Middle frontal gyrus (tissue), 1 donor: ENCODE data around the gene APOLD1.
"Not testable (repeated sequence)": the region's sequence is repeated elsewhere in the genome, so short reads cannot be mapped to it uniquely, and the experiment has no call there.

ENCODE experiments used
- DNase-seq: peaks from one replicate; pipeline ENCODE4 v3.0.0-alpha.2; 2015; ENCODE audit warnings: low spot score; ENCODE audit errors: extremely low spot score

The APOLD1 gene

GRCh38 chr12:12807970-12808702 is 22.7 kb downstream of the APOLD1 start:
- DNase-seq = no peak

- no peak for DNase-seq
Measured at GRCh38 chr12:12810553-12811021, 25.1 kb downstream of the APOLD1 start.

- no peak for DNase-seq
Measured at GRCh38 chr12:12811343-12811742, 25.9 kb downstream of the APOLD1 start.

- DNase-seq = no peak
Measured at GRCh38 chr12:12812174-12812573, 26.7 kb downstream of the APOLD1 start.

GRCh38 chr12:12812618-12813119 is 27.2 kb downstream of the APOLD1 start:
- DNase-seq = no peak

- peak; percentile 81 for DNase-seq
Measured at GRCh38 chr12:12813120-12814101, 28.0 kb downstream of the APOLD1 start, which contains the start of gene DDX47. Gene DDX47, plus strand, starts transcription at chr12:12813346. Its CDS starts 22 bp downstream, at chr12:12813368.

GRCh38 chr12:12817616-12818015 is 32.2 kb downstream of the APOLD1 start:
- no peak for DNase-seq

- DNase-seq = no peak
Measured at GRCh38 chr12:12818701-12819100, 33.2 kb downstream of the APOLD1 start.

- no peak for DNase-seq
Measured at GRCh38 chr12:12819221-12819620, 33.8 kb downstream of the APOLD1 start.

GRCh38 chr12:12819752-12820311 is 34.4 kb downstream of the APOLD1 start:
- no peak for DNase-seq

- not testable (repeated sequence) for DNase-seq
Measured at GRCh38 chr12:12820376-12820775, 34.9 kb downstream of the APOLD1 start.

- no peak for DNase-seq
Measured at GRCh38 chr12:12821975-12822374, 36.5 kb downstream of the APOLD1 start.

- no peak for DNase-seq
Measured at GRCh38 chr12:12822886-12823285, 37.4 kb downstream of the APOLD1 start.

GRCh38 chr12:12823300-12823699 is 37.8 kb downstream of the APOLD1 start:
- DNase-seq = no peak

- DNase-seq = no peak
Measured at GRCh38 chr12:12823811-12824210, 38.4 kb downstream of the APOLD1 start.

GRCh38 chr12:12835378-12836146 is 50.1 kb downstream of the APOLD1 start:
- no peak for DNase-seq

- no peak for DNase-seq
Measured at GRCh38 chr12:12836571-12836970, 51.1 kb downstream of the APOLD1 start.

- no peak for DNase-seq
Measured at GRCh38 chr12:12837025-12837812, 51.8 kb downstream of the APOLD1 start.

GRCh38 chr12:12837813-12838153 is 52.3 kb downstream of the APOLD1 start:
- DNase-seq = no peak

- DNase-seq = no peak
Measured at GRCh38 chr12:12839003-12839395, 53.5 kb downstream of the APOLD1 start.
